Raji (cell line): Measurements from ENCODE around the gene SPC24.

Source experiments
- POLR2A ChIP-seq: IDR thresholded peaks from 2 replicates; pipeline ENCODE4 v1.6.1; 2011; ENCODE audit warnings: low read depth, low read length, control low read depth; ENCODE audit not compliant: insufficient read depth

The SPC24 gene

DNA sequence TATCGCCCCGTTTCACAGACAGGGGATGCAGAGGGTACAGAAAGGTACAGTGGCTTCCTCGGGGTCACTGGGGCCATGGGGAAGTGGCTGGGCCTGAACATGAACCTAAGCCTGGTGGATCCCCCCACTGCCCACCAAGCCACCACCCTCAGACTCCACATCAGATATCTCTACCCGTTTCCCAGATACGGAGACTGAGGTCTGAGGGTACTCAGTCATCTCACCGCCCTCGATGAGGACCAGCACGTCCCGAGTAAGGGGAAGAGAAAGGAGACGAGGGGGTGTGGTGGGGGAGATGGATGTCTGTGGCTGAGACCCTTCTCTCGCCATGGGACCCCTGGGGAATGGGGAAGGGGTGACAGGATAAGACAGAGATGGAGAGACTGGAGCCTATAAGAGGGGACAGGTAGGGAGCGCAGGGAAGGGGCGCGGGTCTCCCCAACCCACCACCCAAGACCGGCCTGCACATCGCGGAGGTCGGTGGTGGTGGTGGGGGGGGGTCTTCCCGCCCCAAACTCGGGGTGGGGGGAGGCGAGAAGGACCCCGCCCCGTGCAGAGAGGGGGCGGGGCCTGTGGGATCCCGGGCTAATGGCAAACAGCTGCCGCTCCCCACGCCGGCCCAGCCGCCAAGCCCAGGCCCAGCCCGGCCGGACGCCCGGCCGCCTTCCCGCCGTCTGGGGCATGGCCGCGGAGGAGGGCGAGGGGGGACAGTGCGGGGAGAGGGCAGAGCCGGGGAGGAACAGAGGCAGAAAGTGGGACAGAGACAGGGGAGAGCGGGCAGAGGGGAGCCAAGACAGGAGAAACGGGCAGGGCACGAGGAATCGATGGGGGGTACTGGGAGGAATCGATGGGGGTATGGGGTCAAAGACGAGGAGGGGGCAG, 41.1 kb upstream of the SPC24 start:
- no peak for TF ChIP-seq POLR2A

DNA sequence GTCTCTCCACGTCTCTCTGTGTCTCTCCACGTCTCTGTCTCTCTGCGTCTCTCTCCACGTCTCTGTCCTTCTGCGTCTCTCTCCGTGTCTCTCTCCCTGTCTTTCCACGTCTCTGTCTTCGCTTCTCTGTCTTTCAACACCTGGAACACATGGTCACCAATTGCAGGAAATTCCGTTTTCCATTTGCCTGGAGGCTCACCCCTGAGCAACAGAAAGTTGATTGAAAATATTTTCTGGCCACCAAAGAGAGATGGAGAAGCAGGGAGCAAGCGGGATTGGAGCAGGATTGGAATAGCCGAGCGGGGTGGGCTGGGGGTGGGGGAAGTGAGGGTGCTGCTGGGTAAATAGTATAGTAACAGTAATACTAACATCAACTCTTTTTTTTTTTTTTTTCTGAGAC, 40.1 kb upstream of the SPC24 start:
- TF ChIP-seq POLR2A: no peak

DNA sequence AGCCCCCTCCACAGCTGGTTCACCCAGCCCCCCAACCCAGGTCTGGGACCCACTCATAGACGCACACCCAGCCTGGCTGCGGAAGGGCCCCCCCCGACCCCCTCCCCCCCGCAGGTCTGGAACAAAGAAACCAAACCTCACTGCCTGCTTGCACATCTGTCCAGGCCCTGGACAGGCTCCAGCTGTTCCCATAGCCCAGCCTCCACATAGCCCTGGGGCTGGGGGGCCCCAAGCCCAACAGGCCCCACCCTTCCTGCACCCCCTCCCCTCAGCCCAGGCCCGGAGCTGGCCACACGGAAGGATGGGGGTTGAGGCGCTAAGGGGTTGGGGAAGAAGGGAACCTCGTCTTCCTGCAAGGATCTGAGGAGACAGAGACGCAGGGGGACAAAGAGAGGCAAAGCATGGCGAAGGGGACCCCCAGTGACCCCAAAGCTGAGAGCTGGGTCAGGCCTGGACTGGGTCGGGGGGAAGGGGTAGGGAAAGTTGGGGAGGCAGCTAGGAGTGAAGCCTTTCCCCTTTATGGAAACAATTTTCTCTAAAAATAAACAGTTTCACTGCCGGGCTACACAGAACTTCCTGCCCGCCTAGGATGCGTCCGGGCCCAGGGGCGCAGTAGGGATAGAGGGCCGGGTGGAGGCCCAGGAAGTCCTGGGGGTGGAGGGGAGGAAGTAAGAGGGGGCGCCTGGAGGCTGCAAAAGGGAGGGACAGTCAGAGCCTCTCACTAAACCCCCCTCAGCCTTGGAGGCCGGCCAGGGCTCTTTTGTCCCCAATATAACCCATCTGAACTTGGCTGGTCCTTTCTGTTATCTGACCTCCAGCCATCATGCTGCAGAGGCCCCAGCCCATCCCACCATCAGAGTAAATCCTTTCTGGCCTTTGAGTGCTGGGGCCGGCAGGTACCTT, 39.3 kb upstream of the SPC24 start:
- no peak for TF ChIP-seq POLR2A

DNA sequence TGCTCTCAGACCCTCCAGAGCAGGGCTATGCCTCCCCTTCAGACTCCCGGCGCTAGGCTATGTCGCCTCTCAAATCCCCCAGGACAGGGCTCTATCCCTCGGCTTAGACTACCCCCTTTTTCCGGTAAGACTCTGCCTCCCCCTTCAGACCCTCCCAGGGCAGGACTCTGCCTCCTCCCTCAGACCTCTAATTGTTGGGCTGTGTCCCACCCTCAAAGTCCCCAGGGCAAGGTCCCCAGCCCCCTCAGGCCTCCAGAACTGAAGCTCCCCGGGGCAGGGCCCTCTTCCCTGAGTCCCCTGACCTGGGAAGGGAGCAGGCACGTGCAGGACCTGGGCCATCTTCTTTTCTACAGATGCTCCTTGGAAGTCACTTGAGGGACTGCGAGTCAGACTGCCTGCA, 38.6 kb upstream of the SPC24 start:
- TF ChIP-seq POLR2A: no peak

DNA sequence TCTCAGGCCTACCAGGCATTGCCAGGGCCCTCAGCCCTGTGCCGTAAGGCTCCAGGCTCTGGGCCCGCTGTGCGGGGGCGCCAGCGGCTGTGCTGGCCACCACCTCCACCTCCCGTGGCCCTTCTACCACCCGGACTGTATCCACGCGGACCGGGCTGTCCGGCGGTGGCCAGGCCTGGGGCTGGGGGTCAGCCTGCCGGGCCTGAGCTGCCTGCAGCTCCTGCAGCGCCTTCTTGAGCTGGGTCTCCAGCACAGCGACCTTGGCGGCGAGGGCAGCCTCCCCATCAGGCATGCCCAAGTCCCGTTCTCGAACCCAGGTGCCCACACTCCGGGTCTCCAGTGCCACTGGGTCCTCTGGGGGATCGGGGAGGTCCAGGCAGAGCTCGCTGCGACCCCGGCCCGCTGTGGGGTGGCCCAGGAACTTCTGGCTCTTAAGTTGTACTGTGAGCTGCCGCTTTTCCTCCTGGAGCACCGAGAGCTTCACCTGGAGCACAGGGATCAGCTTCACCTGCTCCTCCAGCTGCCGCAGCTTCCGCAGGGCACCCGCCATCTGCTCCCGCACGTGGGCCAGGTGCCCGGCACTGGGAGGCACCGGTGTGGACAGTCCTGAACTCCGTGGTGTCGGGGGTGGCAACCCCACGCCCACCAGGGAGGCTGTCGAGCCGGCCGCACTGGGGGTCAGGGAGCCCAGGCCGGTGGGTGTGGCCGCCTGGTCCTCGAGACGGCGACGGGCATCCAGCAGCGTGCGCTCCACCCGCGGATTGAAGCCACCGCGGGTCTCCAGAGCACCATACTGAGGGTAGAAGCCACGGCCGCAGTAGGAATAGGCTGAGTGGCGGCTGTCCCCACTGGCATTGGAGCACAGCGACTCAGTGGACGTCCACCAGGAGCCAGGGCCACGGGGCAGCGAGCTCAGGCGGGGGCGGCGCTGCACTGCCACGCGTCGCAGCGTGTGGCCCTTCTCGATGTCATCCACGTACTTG, 37.7 kb upstream of the SPC24 start:
- TF ChIP-seq POLR2A: no peak

DNA sequence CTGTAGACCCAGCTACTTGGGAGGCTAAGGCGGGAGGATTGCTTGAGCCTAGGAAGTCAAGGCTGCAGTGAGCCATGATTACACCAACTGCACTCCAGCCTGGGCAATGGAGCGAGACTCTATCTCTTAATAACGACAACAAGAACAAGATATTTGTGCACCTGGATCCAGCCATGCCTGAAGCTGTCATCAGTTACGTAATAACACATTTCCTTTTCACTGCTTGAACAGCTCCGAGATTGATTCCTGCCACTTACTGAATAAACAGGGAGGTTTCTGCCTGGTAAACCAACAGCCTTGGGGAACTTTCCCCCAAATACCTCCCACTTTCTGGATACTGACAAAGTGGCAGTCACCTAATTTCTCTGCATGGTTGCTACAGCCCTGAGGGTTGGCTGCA, 36.4 kb upstream of the SPC24 start:
- 0 out of 2 replicates have a peak, but pooled peaks have one; percentile 34 for TF ChIP-seq POLR2A

DNA sequence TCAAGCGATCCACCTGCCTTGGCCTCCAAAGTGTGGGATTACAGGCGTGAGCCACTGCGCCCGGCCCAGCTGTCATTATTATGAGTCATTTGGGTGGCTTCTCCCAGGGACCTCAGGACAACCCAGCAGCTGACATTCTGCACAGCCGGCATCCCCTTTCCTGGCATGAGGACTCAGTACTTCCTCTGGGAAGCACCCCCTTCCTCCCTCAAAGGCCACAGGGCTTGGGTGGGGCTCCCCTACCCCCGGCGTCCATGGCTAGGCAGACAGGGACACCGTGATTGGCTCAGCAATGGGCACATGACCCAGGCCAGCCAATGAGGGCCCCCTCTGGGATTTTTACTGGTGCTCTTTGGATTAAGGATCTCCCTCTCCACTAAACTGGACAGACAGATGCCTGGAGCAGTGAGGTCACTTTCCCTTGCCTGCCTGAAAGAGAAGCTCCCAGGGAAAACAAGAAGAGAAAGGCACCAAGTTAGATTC, 35.7 kb upstream of the SPC24 start:
- TF ChIP-seq POLR2A: no peak

DNA sequence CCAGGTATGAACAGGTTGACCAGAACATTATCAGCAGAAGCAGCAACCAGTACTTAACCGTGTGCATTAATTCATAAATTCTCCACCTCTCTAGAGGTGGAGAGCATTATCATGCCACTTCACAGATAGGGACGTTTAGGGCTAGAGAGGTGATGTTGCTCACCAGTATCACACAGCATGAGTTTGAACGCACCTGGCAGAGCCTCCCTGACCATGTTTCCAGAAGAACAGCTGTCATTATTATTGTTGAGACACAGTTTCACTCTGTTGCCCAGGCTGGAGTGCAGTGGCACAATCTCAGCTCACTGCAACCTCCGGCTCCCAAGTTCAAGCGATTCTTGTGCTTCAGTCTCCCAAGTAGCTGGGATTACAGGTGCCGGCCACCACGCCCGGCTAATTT, 34.9 kb upstream of the SPC24 start:
- no peak for TF ChIP-seq POLR2A

DNA sequence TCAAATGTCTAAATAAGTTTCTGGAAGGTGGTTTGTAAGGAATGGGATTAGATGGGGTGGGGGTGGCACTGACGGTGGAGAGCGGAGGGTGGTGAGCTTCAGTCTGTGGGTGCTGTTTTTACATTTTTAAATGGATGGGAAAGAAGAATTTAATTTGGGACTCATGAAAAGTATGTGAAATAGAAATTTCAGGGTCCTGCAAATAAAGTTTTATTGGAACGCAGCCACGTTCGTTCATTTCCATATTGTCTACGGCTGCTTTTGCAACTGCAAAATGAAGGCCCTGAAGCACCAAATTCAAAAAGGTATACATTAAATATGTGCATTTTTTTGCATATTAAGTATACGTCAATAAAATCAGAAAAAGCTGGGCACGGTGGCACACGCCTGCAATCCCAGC, 31.9 kb upstream of the SPC24 start:
- TF ChIP-seq POLR2A: no peak

DNA sequence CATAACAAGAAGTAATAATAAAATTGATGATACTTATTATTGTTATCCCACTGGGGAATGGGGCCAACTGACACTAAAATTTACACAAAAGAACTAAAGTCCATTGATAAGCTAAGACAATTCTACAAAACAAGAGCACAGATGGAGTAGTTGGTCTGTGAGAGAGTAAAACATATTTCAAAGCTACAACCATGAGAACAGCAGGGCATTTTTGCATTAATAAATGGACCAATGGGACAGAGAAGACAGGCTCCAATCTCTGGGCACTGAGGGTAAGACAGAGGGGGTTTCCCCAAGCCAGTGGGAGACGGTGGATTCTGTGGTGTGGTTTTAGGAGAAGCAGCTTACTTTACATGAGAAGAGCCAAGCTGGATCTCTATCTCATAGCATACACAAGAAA, 27.4 kb upstream of the SPC24 start:
- no peak for TF ChIP-seq POLR2A

DNA sequence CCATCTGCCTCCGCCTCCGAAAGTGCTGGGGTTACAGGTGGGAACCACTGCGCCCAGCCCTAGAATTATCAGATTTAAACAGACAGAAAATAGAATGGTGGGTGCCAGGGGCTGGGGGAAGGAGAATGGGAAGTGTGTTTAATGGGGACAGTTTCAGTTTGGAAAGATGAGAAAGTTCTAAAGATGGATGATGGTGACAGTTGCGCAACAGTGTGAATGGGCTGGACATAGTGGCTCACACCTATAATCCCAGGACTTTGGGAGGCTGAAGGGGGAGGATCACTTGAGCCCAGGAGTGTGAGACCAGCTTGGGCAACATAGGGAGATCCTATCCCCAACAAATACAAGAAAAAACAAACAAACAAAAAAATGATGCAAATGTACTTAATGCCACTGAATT, 25.9 kb upstream of the SPC24 start:
- no peak for TF ChIP-seq POLR2A

DNA sequence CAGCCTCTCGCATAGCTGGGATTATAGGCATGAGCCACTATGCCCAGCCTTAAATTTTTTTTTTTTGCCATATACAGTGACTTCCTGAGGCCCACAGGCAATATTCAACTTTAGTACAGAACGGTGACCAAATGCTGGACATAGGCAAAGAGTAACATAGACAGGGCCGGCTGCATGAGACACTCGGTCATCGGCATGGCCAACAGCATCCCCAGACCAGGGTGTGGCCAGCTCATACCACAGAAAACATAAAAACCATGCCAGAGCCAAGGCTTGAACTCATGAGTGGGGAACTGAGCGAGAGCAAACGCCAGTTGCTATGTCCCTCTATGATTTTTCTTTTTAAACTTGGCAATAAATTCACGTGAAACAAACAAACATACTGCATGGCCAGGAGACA, 24.8 kb upstream of the SPC24 start:
- TF ChIP-seq POLR2A: no peak

DNA sequence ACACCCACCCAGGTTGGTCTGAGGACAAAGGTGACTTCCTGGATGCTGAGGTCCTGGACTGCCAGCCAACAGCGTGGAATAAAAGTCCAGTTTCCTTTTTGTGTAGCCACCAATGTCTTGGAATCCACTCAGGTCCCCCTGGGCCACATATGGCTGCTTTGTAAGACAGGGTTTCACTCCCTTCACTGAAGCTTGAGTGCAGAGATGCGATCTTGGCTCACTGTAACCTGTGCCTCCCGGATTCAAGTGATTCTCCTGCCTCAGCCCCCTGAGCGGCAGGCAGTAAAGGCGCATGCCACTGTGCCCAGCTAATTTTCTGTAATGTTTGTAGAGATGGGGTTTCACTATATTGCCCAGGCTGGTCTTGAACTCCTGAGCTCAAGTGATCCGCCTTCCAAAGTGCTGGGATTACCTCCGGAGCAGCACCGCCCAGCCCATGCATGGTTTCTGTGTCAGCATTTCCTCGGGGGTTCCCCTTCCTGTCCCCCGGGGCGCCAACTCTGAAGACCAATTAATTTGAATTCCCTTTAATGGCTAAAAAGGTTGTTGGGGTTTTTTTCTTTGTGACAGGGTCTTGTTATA, 24.2 kb upstream of the SPC24 start:
- TF ChIP-seq POLR2A: no peak

DNA sequence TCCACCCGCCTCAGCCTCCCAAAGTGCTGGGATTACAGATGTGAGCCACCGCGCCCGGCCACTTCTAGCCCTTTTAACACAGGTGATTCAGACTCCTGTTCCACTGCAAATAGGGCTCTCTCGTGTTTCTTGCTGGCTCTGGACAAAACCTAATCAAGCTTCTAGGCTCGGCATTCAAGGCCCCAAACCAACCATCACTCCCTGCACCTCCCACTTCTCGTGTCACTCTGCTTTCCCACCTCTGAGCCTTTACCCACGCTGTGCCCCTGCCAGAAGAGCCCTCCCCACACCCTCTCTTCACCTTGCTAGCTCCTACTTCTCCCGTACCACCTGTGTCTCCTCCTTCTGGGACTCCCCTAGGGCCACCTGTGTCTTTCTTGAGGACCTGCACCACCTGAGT, 22.0 kb upstream of the SPC24 start:
- no peak for TF ChIP-seq POLR2A
